SJSA1 (cell line): Measurements from ENCODE around the gene CLIP2. TPM values are rescaled to one million over a fixed set of nuclear protein-coding genes. Genes with fewer than 3 reads are reported as not detected.

Experiments
- DNase-seq, 2 experiments: peaks; one replicate each; pipeline ENCODE4 v3.0.0-alpha.2; 2015 to 2020; ENCODE audit warnings: low spot score in 2 of 2, low read depth in 1 of 2
- H3K27ac ChIP-seq: fragments of 250-450 bp; sonication (Bioruptor Pico); 2 replicates; pipeline ENCODE4 v1.5.1; 2020; ENCODE audit warnings: mild to moderate bottlenecking, moderate library complexity
- H3K27me3 ChIP-seq: fragments of 250-450 bp; sonication (Bioruptor Pico); replicated peaks from 2 replicates; pipeline ENCODE4 v1.5.1; 2020; ENCODE audit warnings: mild to moderate bottlenecking, moderate library complexity
- H3K36me3 ChIP-seq: fragments of 250-450 bp; sonication (Bioruptor Pico); 2 replicates; pipeline ENCODE4 v1.5.1; 2020; ENCODE audit warnings: mild to moderate bottlenecking
- H3K4me1 ChIP-seq: fragments of 250-450 bp; sonication (Bioruptor Pico); replicated peaks from 2 replicates; pipeline ENCODE4 v1.6.1; 2021; ENCODE audit warnings: mild to moderate bottlenecking
- H3K4me3 ChIP-seq: fragments of 250-450 bp; sonication (Bioruptor Pico); 2 replicates; pipeline ENCODE4 v1.5.1; 2020; ENCODE audit warnings: mild to moderate bottlenecking
- H3K9me3 ChIP-seq: fragments of 250-450 bp; sonication (Bioruptor Pico); replicated peaks from 2 replicates; pipeline ENCODE4 v1.5.1; 2020; ENCODE audit warnings: mild to moderate bottlenecking
- total RNA-seq: library from RNA; depleted of rRNA; stranded (reverse); fragments of >200 nt; shearing (Covaris generic); gene quantifications from 2 replicates; pipeline ENCODE4 v1.2.3, GENCODE V29; 2014

The CLIP2 gene
- total RNA-seq, 1 experiment from 2014 or later: 18.3 TPM

DNA sequence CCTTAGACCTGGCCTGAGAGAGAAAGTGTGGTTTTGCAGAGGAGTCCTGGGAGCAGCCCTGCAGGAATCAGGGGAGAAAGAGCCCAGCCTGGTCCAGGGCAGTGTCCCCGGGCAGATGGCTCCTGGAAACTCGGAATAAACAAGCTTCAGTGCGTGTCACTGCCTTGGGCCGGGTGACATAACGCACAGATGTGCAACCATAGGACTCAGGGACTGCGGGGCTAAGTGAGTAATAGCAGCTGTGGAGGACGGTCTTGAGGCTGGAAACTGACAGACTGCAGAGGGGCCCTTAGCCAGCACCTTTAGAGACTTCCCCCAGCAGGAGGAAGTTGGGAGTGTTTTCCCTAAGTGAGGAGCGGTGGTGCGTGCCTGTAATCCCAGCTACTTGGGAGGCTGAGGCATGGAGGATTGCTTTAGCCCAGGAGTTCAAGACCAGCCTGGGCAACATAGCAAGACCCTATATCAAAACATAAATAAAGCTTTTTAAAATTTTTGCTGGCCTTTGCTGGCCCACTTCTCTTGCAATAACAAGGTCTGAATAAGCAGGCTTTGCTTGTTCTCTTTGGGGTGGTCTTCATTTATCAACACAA is 5.3 kb upstream of the CLIP2 start:
- Histone ChIP-seq H3K9me3 (no peaks in the 10 kb centered on the region; the same call in 1 of the 2 replicates), H3K4me1 (peaks cover 31% of the 10 kb centered on the region), H3K27me3 (no peaks in the 10 kb centered on the region), H3K27ac (no peak overlapping the region), H3K4me3 (no peak overlapping the region), H3K36me3 (no peaks in the 10 kb centered on the region)
- no peak for DNase-seq

DNA sequence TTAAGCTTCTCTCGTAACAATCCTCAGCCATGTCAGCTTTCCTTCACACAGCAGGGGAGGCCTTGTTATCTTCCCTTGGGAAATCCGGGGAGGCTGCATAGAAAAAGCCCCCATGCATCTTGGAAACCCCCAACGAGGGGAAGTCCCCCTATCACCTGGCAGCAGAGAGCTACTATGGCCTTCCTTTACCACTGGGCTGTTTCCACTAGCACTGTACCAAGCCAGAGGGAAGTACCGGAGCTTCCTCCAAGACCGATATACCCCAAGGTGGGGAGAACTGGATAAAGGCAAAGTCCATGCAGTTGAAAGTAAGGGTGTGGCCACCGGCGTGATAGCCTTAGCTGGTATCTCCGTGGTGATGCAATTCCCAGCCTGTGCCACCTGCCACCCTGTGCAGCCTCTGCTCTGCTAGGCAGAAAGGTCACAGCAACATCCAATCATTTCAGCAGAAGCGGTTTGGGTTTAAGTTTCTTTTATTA is 4.4 kb upstream of the CLIP2 start:
- DNase-seq: no peak
- Histone ChIP-seq H3K9me3 (no peaks in the 10 kb centered on the region; the same call in 1 of the 2 replicates), H3K4me3 (no peak overlapping the region), H3K36me3 (peaks cover 3% of the 10 kb centered on the region; the same call in 1 of the 2 replicates), H3K27me3 (no peaks in the 10 kb centered on the region), H3K27ac (no peak overlapping the region), H3K4me1 (peaks cover 27% of the 10 kb centered on the region)

DNA sequence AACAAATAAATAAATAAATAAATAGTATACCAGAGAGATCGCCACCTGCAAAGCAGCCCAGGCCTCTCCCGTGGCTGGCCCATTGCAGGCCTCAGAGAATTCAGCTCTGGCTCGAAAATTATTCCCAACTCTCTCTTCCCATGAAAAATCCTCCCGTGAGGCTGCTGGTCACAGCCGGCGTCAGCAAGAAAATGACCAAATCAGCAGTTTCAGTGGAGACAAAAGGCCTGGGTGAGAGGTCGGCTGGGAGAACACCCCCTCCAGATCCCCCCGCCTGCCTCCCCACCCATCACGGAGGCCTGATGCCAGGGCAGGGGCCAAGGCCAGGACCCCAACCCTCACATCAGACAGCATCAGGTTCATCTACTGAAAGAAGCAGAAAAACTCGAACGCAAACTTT is 3.1 kb upstream of the CLIP2 start:
- Histone ChIP-seq H3K4me3 (no peak overlapping the region), H3K4me1 (peaks cover 25% of the 10 kb centered on the region), H3K9me3 (no peaks in the 10 kb centered on the region; the same call in 1 of the 2 replicates), H3K36me3 (peaks cover 3% of the 10 kb centered on the region; the same call in 1 of the 2 replicates), H3K27ac (no peak overlapping the region), H3K27me3 (no peaks in the 10 kb centered on the region)
- DNase-seq: no peak

DNA sequence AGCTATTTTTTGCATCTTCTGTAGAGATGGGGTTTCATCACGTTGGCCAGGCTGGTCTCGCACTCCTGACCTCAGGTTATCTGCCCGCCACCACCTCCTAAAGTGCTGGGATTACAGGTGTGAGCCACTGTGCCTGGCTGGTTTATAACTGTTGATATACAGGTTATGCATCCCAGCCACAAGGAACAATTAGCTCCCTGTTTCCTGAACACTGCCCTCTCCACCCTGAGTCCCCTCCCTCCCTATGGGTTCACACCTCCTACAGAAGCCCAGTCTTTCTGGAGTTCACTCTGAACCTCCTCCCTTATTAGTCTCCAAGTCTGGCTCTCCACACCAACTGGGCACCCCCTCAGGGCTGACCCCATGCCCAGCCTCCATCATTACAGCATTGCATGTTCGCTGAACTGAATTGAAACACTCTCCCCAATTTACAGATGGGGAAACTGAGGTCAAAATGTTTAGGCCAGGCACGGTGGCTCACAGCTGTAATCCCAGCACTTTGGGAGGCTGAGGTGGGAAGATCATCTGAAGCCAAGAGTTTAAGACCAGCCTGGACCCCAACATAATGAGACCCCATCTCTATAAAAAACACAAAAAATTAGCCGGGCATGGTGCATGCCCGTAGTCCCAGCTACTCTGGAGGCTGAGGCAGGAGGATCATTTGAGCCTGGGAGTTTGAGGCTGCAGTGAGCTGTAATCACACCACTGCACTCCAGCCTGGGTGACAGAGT is 1.7 kb upstream of the CLIP2 start:
- Histone ChIP-seq H3K4me1 (peaks cover 22% of the 10 kb centered on the region), H3K36me3 (peaks cover 3% of the 10 kb centered on the region; the same call in 1 of the 2 replicates), H3K4me3 (no peak overlapping the region), H3K27ac (no peak overlapping the region), H3K27me3 (no peaks in the 10 kb centered on the region), H3K9me3 (no peaks in the 10 kb centered on the region; the same call in 1 of the 2 replicates)
- DNase-seq: no peak

DNA sequence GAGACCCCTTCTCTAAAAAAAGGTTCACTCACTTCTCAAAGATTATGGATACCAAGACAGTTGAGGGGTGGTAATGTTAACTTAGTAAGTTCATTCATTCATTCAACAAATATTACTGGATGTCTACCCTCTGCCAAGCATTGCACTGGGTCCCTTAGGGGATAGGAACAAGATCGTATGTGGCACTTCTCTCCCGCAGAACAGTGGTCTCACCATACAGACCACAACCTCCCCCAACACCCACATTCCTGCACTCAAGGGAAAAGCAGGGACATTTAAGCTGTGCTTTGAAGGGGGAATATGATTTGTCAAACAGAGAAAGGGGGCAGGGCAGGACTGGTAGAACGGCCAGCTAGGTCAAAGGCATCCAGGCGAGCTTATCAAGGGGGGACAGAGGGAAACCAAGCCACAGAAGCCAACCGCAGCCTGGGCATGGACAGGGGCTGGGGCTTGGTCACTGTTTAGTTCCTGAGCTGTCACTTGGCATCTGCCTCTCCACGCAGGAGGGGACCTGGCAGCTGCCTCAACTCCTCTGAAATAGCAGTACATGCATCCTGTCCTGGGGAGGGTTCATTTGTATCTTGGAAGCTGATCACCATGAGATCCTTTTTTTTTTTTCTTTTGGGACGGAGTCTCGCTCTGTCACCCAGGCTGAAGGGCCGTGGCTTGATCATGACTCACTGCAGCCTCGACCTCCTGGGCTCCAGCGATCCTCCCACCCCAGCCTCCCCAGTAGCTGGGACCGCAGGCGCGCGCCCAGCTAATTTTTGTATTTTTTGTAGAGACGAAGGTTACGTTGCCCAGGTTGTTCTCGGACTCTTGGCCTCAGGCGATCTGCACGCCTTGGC is 949 bp upstream of the CLIP2 start:
- Histone ChIP-seq H3K36me3 (peaks cover 3% of the 10 kb centered on the region; the same call in 1 of the 2 replicates), H3K27ac (peak overlapping the region; percentile 66), H3K4me3 (peak overlapping the region; percentile 99), H3K27me3 (no peaks in the 10 kb centered on the region), H3K9me3 (no peaks in the 10 kb centered on the region; the same call in 1 of the 2 replicates), H3K4me1 (peaks cover 22% of the 10 kb centered on the region)
- no peak for DNase-seq

DNA sequence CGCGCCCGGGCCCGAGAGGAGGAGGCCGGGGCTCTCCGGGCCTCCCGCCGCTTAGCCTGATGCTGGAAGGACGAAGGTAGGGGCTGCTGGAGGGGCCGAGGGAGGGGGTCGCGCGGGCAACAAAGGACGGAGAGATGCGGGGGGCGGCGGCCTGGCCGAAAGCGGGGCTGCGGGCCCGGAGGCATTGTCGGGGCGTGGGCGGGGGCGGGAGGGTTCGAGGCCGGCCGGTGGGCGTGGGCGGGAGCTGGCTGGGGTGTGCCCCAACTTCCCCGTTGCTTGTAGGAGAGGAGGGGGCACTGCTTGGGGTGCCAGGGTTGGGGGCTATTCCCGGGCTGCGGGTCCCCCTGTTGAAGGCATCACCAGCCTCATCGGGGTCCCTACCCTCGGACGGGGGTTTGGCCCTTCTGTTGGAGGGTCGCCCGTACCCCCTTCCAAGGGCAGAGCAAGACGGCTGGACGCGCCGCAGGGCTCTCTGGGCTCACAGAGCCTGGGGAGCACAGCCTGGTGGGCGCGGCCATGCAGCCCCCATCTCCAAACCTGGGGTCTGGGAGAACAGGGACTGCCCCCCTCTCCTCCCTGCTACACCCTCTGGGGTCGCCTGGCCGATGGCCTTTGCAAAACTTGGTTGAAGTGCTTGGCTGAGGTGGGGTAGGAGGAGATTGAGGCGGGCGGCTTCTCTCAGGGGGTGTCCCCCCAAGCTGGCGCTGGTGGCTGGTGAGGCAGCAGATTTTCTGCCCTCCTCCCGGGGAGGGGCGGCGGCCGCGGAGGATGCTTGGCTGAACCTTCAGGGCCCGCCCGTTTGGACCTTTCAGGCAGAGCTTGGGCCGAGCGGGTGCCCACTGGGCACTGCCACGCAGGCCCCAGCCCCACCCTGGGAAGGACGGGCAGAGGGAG is 699 bp downstream of the CLIP2 start:
- Histone ChIP-seq H3K9me3 (no peaks in the 10 kb centered on the region; the same call in 1 of the 2 replicates), H3K27ac (no peak overlapping the region)
- DNase-seq: peak; percentile 48 to 59

DNA sequence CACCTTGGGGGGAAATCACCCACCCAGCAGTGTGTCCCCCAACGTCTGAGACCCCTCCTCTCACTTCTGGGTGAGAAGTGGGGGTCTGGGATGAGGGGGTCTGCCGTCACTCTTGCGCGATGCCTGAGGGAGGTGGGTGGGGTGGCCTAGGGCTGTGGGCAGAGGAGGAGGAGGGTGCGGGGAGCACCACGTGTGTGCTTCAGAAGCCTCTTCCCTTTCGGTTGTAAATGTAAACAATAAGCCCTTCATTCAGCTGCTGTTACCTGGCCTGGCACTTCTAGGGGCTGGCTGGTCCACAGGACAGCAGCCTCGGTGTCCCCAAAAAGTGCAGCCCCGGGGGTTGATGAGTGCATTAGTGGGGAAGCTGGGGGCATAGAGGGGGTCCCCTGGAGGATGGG is 1.3 kb downstream of the CLIP2 start:
- H3K27me3 ChIP-seq: no peaks in the 10 kb centered on the region
- H3K36me3 ChIP-seq: peaks cover 3% of the 10 kb centered on the region; the same call in 1 of the 2 replicates
- DNase-seq: no peak
- H3K4me3 ChIP-seq: peak overlapping the region; percentile 99
- no peak overlapping the region for H3K27ac ChIP-seq
- H3K9me3 ChIP-seq: no peaks in the 10 kb centered on the region; the same call in 1 of the 2 replicates
- peaks cover 22% of the 10 kb centered on the region for H3K4me1 ChIP-seq

More for the DNA sequence above, 699 bp downstream of the CLIP2 start:
- no peaks in the 10 kb centered on the region for H3K27me3 ChIP-seq
- H3K36me3 ChIP-seq: peaks cover 3% of the 10 kb centered on the region; the same call in 1 of the 2 replicates
- peak overlapping the region; percentile 99 for H3K4me3 ChIP-seq
- peaks cover 22% of the 10 kb centered on the region for H3K4me1 ChIP-seq

DNA sequence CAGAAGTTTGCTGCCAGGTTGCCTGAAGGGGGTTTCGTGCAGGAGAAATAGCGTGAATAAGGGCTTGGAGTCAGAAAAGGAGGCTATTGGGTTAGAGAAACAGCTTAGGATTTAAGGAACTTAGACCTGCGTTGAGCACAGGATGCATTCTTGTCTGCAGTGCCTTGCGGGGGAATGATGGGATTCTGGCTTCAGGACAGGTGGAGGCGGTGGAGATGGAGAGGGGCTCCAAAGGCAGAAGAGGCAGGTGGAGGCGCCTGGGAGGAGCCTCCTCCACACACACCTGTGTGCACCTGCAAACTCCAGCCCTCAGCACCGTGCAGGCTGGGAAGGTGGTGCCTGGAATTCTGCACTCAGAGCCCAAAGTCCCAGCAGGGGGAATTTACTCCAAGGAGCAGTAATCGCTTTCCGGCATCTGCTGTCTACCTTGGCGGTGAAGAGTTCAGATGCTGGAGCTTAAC is 1.8 kb downstream of the CLIP2 start:
- Histone ChIP-seq H3K4me1 (peaks cover 22% of the 10 kb centered on the region), H3K9me3 (no peaks in the 10 kb centered on the region; the same call in 1 of the 2 replicates), H3K27me3 (no peaks in the 10 kb centered on the region), H3K36me3 (peaks cover 4% of the 10 kb centered on the region; the same call in 1 of the 2 replicates), H3K27ac (no peak overlapping the region), H3K4me3 (no peak overlapping the region)
- no peak for DNase-seq

DNA sequence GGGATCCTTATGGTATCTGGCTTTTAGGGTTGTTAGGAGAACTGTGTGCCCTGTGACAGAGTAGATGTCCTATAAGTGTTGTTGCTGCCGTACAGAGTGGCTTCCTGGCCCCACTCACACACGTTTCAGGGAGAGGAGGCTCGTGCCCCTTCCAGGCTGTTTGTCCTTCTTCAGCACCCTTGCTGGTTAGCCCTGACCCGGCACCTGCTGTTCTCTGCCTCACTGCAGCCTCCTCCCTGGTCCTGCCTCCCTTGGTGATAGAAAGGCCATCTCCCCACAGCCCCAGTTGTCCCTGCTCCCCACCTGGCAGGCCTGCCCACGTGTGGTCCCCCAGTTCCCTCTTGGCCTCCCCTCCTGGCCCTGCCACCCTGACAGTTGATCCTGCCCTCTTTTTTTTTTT is 2.3 kb downstream of the CLIP2 start:
- Histone ChIP-seq H3K27ac (no peak overlapping the region), H3K27me3 (no peaks in the 10 kb centered on the region), H3K4me3 (no peak overlapping the region), H3K4me1 (peaks cover 22% of the 10 kb centered on the region), H3K9me3 (no peaks in the 10 kb centered on the region; the same call in 1 of the 2 replicates), H3K36me3 (peaks cover 8% of the 10 kb centered on the region; the same call in 1 of the 2 replicates)
- DNase-seq: no peak

DNA sequence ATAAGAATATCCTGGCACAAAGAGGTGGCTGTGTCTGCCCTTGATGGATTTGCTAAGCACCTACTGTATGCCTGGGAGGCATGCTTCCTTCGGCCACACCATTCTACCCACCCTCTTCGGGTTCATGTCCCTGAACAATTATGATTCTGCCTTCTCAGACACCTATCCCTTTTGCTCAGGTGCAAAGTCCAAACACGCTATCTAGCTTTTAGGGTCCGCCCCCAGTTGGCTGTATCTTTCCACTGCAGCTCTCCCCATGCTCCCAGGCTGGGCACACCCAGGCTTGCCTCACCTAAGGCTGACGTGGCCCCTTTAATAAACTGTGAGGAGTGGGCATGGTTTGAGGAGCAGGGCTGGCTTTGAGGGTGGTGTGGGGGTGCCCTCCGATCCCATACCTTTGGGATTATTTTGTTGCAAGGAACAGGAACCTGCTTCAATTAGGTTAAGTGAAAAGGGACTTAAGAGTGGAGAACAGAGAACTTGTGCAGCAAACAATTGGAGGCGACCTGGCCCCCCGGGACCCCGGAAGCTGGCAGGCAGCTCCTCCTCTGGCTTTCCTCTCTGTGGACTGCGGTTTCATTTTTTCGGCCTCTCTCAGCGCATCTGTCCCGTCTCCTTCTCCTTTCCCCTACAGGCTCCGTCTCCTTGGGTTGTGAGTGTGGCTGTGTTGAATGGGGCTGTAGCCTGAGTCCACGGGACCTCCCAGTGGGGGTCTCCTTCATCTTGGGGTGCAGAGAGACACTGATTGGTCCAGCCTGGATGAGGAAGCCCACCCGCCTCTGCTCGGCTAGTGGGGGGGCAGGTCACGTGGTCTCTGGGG is 3.8 kb downstream of the CLIP2 start:
- Histone ChIP-seq H3K4me3 (no peak overlapping the region), H3K27ac (no peak overlapping the region), H3K4me1 (peaks cover 21% of the 10 kb centered on the region), H3K9me3 (no peaks in the 10 kb centered on the region; the same call in 1 of the 2 replicates), H3K36me3 (peaks cover 8% of the 10 kb centered on the region; the same call in 1 of the 2 replicates), H3K27me3 (no peaks in the 10 kb centered on the region)
- no peak for DNase-seq

DNA sequence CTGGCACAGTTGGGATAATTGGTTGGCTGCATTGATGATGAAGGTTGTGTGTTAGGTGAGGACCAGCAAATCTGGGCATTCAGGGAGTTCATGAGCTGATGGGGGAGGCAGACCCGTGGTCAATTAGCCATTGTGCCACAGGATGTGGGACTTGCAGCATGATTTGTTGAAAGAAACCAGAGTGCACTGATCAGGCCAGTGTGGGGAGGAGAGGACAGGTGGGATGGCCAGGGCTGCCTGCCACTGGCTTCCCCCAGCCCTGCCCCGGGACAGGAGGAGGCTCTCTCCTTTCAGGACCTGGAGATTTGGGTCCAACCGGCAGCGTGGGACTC is 4.3 kb downstream of the CLIP2 start:
- Histone ChIP-seq H3K27me3 (no peaks in the 10 kb centered on the region), H3K9me3 (no peaks in the 10 kb centered on the region; the same call in 1 of the 2 replicates), H3K4me1 (peaks cover 16% of the 10 kb centered on the region), H3K36me3 (peaks cover 8% of the 10 kb centered on the region; the same call in 1 of the 2 replicates), H3K27ac (no peak overlapping the region), H3K4me3 (no peak overlapping the region)
- DNase-seq: no peak
